Islet of Langerhans (tissue), 1 donor: ENCODE measurements around the gene NAIP.
"Not testable (repeated sequence)": the region's sequence is repeated elsewhere in the genome, so short reads cannot be mapped to it uniquely, and the experiment has no call there.

Source experiments
- FAIRE-seq: peaks from one replicate; lab custom pipeline; 2011; peaks lifted over from hg19 to GRCh38; lab: Jason Lieb, UNC

NAIP gene

DNA sequence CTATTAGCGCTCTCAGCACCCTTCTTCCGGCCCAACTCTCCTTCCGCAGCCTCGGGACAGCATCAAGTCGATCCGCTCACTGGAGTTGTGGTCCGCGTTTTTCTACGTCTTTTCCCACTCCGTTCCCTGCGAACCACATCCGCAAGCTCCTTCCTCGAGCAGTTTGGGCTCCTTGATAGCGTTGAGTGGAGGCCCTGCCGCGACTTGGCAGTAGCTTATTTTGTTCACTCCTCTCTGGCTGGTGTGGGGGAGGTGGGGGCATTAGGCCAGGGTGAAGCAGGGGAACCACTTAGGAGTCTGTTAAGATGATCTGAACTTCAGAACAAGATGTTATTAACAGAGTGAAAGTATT is 100.0 kb downstream of the NAIP start:
- FAIRE-seq: not testable (repeated sequence)
